SU-DHL-6 (cell line): ENCODE results near the gene SUSD3.

Experiments used
- EZH2phosphoT487 ChIP-seq: fragments of 200-600 bp; sonication (generic), shearing (Covaris generic); conservative IDR thresholded peaks from 2 replicates; pipeline ENCODE4 v1.6.1; 2018; ENCODE audit warnings: mild to moderate bottlenecking, antibody characterized with exemption, low read length, moderate library complexity, mixed read lengths
- TF ChIP-seq, protein P1 (sequence below): fragments of 200-600 bp; sonication (generic); IDR thresholded peaks from one replicate; pipeline ENCODE4 v1.5.1; 2017; ENCODE audit warnings: antibody characterized with exemption, mild to moderate bottlenecking, low read length, moderate library complexity; ENCODE audit not compliant: insufficient read depth, poor library complexity, severe bottlenecking

DNA sequence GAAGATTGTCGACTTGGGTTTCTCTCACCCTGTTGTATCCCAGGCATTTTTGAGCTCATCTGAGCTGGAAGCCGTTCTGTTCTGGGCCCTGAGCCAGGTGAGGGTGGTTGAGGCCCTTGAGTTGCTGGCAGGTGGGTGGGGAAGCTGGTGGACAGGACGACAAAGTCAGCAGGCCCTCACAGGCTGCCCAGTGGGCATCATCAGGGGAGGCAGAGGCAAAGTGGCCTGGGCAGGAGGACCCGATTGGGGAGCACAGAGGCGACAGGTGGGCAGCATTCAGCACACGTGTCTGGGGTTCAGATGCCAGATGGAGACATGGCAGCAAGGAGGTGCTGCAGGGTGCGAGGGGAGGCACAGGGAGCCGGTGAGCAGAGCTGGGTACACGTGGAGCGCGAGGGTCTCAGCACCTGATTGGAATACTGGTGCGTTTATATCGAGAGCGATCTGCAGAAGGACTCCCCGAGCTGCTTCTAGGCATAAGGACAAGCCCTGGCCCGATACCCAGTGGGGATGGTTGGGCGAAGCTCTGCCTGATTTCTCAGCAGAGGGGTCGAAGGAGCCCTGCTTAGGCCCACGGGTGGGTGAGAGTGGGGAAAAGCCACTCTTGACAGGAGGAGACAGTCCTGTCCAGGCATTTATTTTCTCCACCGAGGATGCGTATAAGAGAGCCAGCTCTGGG is 49.0 kb upstream of the SUSD3 start:
- TF ChIP-seq, protein P1, sequence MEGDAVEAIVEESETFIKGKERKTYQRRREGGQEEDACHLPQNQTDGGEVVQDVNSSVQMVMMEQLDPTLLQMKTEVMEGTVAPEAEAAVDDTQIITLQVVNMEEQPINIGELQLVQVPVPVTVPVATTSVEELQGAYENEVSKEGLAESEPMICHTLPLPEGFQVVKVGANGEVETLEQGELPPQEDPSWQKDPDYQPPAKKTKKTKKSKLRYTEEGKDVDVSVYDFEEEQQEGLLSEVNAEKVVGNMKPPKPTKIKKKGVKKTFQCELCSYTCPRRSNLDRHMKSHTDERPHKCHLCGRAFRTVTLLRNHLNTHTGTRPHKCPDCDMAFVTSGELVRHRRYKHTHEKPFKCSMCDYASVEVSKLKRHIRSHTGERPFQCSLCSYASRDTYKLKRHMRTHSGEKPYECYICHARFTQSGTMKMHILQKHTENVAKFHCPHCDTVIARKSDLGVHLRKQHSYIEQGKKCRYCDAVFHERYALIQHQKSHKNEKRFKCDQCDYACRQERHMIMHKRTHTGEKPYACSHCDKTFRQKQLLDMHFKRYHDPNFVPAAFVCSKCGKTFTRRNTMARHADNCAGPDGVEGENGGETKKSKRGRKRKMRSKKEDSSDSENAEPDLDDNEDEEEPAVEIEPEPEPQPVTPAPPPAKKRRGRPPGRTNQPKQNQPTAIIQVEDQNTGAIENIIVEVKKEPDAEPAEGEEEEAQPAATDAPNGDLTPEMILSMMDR, result no peak
- no peak for TF ChIP-seq EZH2phosphoT487
